Natural killer cell (primary cell): ENCODE data around the gene CBFA2T3. TPM values are rescaled to one million over a fixed set of nuclear protein-coding genes. Genes with fewer than 3 reads are reported as not detected.

Experiments
- ATAC-seq, 3 donors: fragments of 150-1000 bp in 2 of 3; fragments of 200-7000 bp in 1 of 3; cut with Tn5 transposase; 1 replicate in 1 of 3; 2 replicates in 2 of 3; pipeline ENCODE4 v1.10.0; 2021; ENCODE audit warnings: mild to moderate bottlenecking in 2 of 3, moderate library complexity in 2 of 3
- DNase-seq, 2 donors: peaks; one replicate each; pipeline versions ENCODE4 v3.0.0 to v3.0.0-alpha.2; 2013 to 2021; ENCODE audit warnings: mixed read lengths in 1 of 2
- H3K27ac ChIP-seq: one replicate; pipeline ENCODE4 v1.5.1; 2013; ENCODE audit warnings: mild to moderate bottlenecking, low read length
- H3K27me3 ChIP-seq: one replicate; pipeline ENCODE4 v1.6.1; 2013; ENCODE audit warnings: low read length; ENCODE audit not compliant: control insufficient read depth, insufficient read depth
- H3K36me3 ChIP-seq: one replicate; pipeline ENCODE4 v1.6.1; 2013; ENCODE audit warnings: low read length; ENCODE audit not compliant: control insufficient read depth, insufficient read depth
- H3K4me1 ChIP-seq: one replicate; pipeline ENCODE4 v1.6.1; 2013; ENCODE audit warnings: low read length; ENCODE audit not compliant: control insufficient read depth, insufficient read depth
- H3K4me3 ChIP-seq: one replicate; pipeline ENCODE4 v1.5.1; 2013; ENCODE audit warnings: low read length
- H3K9me3 ChIP-seq: one replicate; pipeline ENCODE4 v1.6.1; 2013; ENCODE audit warnings: low read length; ENCODE audit not compliant: control insufficient read depth, insufficient read depth
- H3K27ac Mint-ChIP-seq, 2 donors: one replicate each; pipeline ENCODE4 v1.8.0; 2022; ENCODE audit warnings: mild to moderate bottlenecking in 2 of 2, mixed read lengths in 2 of 2, moderate library complexity in 1 of 2
- H3K27me3 Mint-ChIP-seq, 2 donors: one replicate each; pipeline ENCODE4 v1.8.0; 2022; ENCODE audit warnings: low read depth in 2 of 2, mixed read lengths in 2 of 2
- H3K36me3 Mint-ChIP-seq: one replicate; pipeline ENCODE4 v1.8.0; 2022; ENCODE audit warnings: mixed read lengths
- H3K4me1 Mint-ChIP-seq, 2 donors: one replicate each; pipeline ENCODE4 v1.8.0; 2022; ENCODE audit warnings: mixed read lengths in 2 of 2
- H3K4me3 Mint-ChIP-seq: one replicate; pipeline ENCODE4 v1.8.0; 2022; ENCODE audit warnings: mild to moderate bottlenecking, moderate library complexity, mixed read lengths
- H3K9me3 Mint-ChIP-seq, 2 donors: one replicate each; pipeline ENCODE4 v1.8.0; 2022; ENCODE audit warnings: mixed read lengths in 2 of 2
- CTCF ChIP-seq: fragments of 200-600 bp; IDR thresholded peaks from one replicate; pipeline ENCODE4 v1.8.0; 2022; ENCODE audit warnings: antibody characterized with exemption
- WGBS: methylation state at CpG from one replicate; pipeline ENCODE4 v1.1.7; 2013; ENCODE audit warnings: missing lambda C conversion rate; ENCODE audit not compliant: insufficient coverage; 5-methylcytosine and 5-hydroxymethylcytosine counted together
- intact Hi-C: fragments of 100-400 bp; cut with micrococcal nuclease; formaldehyde crosslinking; loops from one replicate; pipeline ENCODE4 v1.14.2; 2022
- total RNA-seq, 4 donors: library from RNA; stranded (reverse); fragments of 120-200 nt in 1 of 4; gene quantifications; one replicate each; pipeline versions ENCODE4 v1.2.3 to v1.2.4, GENCODE V29; 2013 to 2022

CBFA2T3 gene
- total RNA-seq, 3 donors from 2014 or later (not counting 1 experiment from before 2014, with no cell fraction given) = 2.5 to 7.8 (median 4.2) TPM

- Mint-ChIP-seq H3K4me3 (no peak overlapping the region), H3K9me3 (peaks cover 6 to 7% of the 10 kb centered on the region in 2 donors), H3K4me1 (peaks cover 6% of the 10 kb centered on the region in 2 donors), H3K27me3 (peaks cover 7 to 9% of the 10 kb centered on the region in 2 donors), H3K27ac (no peak overlapping the region), H3K36me3 (no peaks in the 10 kb centered on the region)
- Histone ChIP-seq H3K4me3 (no peak overlapping the region), H3K4me1 (peaks cover 11% of the 10 kb centered on the region), H3K9me3 (peaks cover 20% of the 10 kb centered on the region), H3K36me3 (no peaks in the 10 kb centered on the region), H3K27ac (no peak overlapping the region), H3K27me3 (no peaks in the 10 kb centered on the region)
- intact Hi-C loops = no loop called here
- WGBS = 85% methylated on average over 28 of the region's 28 CpGs
- ATAC-seq = no peak
- TF ChIP-seq CTCF = no peak
- no peak for DNase-seq
These were observed 18.9 kb upstream of the CBFA2T3 start for GRCh38 chr16:88995746-88996535.

- H3K4me3 ChIP-seq = no peak overlapping the region
- intact Hi-C loops = no loop called here
- no peak overlapping the region for H3K27ac ChIP-seq
- peaks cover 6 to 7% of the 10 kb centered on the region in 2 donors for H3K9me3 Mint-ChIP-seq
- ATAC-seq = no peak
- H3K27ac Mint-ChIP-seq = no peak overlapping the region
- H3K4me1 ChIP-seq = peaks cover 11% of the 10 kb centered on the region
- H3K4me3 Mint-ChIP-seq = no peak overlapping the region
- no peaks in the 10 kb centered on the region for H3K36me3 Mint-ChIP-seq
- no peaks in the 10 kb centered on the region for H3K36me3 ChIP-seq
- no peak for DNase-seq
- peaks cover 20% of the 10 kb centered on the region for H3K9me3 ChIP-seq
- H3K27me3 Mint-ChIP-seq = peaks cover 7 to 9% of the 10 kb centered on the region in 2 donors
- no peak for TF ChIP-seq CTCF
- peaks cover 6% of the 10 kb centered on the region in 2 donors for H3K4me1 Mint-ChIP-seq
- WGBS = 93% methylated on average over 16 of the region's 16 CpGs
- no peaks in the 10 kb centered on the region for H3K27me3 ChIP-seq
These were observed 18.2 kb upstream of the CBFA2T3 start for GRCh38 chr16:88995194-88995593.

- Mint-ChIP-seq H3K4me1 (peaks cover 6% of the 10 kb centered on the region in 2 donors), H3K36me3 (no peaks in the 10 kb centered on the region), H3K27me3 (peaks cover 7 to 9% of the 10 kb centered on the region in 2 donors), H3K4me3 (no peak overlapping the region), H3K9me3 (peaks cover 6 to 7% of the 10 kb centered on the region in 2 donors), H3K27ac (no peak overlapping the region)
- Histone ChIP-seq H3K27me3 (no peaks in the 10 kb centered on the region), H3K4me3 (no peak overlapping the region), H3K4me1 (peaks cover 11% of the 10 kb centered on the region), H3K9me3 (peaks cover 20% of the 10 kb centered on the region), H3K27ac (no peak overlapping the region), H3K36me3 (no peaks in the 10 kb centered on the region)
- no peak for TF ChIP-seq CTCF
- no peak for ATAC-seq
- WGBS = 69% methylated on average over 12 of the region's 12 CpGs
- intact Hi-C loops = no loop called here
- DNase-seq = no peak
These were observed 17.7 kb upstream of the CBFA2T3 start for GRCh38 chr16:88994695-88995094.
